ENCODE measurements around the gene ODAD2.

ODAD2 gene

GRCh38 chr10:27770181-27770580 is 228.7 kb downstream of the ODAD2 start:
- no peak for TF ChIP-seq CTCF (conservative IDR thresholded peaks at IDR 0.05)
- no peak overlapping the region for H3K27ac ChIP-seq

Data from VCaP (cell line).